ENCODE results near the gene FAM110A.

Gene FAM110A

GRCh38 chr20:869606-870005 is 36.1 kb downstream of the FAM110A start:
- Mint-ChIP-seq H3K9me3 (no peaks in the 10 kb centered on the region), H3K27ac (no peak overlapping the region), H3K4me1 (peaks cover 7% of the 10 kb centered on the region), H3K36me3 (peaks cover 5% of the 10 kb centered on the region), H3K4me3 (no peak overlapping the region)
- DNase-seq (ENCODE audit: low spot score in 2 of 2), result no peak
- ATAC-seq, result no peak

DNA sequence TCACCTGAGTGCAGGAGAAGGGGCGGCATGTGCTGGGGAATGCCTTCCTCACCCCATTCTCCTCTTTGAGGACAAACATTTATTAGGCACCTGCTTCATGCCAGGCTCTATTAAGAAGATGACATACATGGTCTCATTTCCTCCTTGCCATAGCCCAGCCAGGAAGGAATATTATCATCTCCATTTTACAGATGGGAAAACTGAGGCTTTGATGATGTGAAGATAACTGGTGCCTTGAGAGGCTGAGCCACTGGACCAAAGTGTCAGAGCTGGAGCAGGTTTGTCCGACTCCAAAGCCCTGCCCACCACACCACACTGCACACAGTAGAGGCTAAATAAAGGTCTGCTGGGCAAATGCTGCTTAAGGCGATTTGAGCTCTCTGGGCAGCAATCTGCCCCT is 37.2 kb downstream of the FAM110A start:
- no peak overlapping the region for H3K27ac Mint-ChIP-seq
- H3K4me3 Mint-ChIP-seq, result no peak overlapping the region
- H3K36me3 Mint-ChIP-seq, result peaks cover 5% of the 10 kb centered on the region
- DNase-seq (ENCODE audit: low spot score in 2 of 2) (no peak), ATAC-seq (no peak)
- H3K9me3 Mint-ChIP-seq, result no peaks in the 10 kb centered on the region
- peaks cover 7% of the 10 kb centered on the region for H3K4me1 Mint-ChIP-seq

DNA sequence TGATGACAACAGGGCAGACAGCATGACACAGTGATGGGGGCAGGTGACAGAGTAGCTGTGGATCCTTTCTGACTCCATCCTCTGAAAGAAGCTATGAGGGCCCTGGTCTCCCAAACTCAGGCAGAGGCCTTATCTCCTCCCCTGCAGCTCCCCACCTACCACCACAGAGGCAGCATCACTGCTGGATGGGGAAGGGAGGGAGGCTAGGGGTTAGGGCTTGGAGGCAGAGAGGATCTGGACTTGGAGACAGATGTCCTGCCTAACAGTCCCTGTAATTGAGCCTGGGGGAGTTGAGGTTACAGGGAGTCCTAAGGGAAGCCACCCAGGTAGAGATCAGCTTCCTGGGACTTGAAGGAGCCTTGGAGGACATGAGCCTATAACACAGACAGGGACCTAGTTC is 37.9 kb downstream of the FAM110A start:
- H3K27ac Mint-ChIP-seq, result no peak overlapping the region
- no peak for DNase-seq (ENCODE audit: low spot score in 2 of 2)
- peaks cover 7% of the 10 kb centered on the region for H3K4me1 Mint-ChIP-seq
- ATAC-seq, result no peak
- H3K9me3 Mint-ChIP-seq, result no peaks in the 10 kb centered on the region
- peaks cover 5% of the 10 kb centered on the region for H3K36me3 Mint-ChIP-seq
- no peak overlapping the region for H3K4me3 Mint-ChIP-seq

- H3K4me3 Mint-ChIP-seq, result no peak overlapping the region
Observed at GRCh38 chr20:871948-872347, 38.4 kb downstream of the FAM110A start.

GRCh38 chr20:872855-873520 is 39.5 kb downstream of the FAM110A start:
- Mint-ChIP-seq H3K4me1 (peaks cover 7% of the 10 kb centered on the region), H3K9me3 (no peaks in the 10 kb centered on the region), H3K36me3 (peaks cover 5% of the 10 kb centered on the region), H3K4me3 (no peak overlapping the region), H3K27ac (no peak overlapping the region)
- ATAC-seq (no peak), DNase-seq (ENCODE audit: low spot score in 2 of 2) (no peak)

More at GRCh38 chr20:871948-872347, 38.4 kb downstream of the FAM110A start:
- no peak for DNase-seq (ENCODE audit: low spot score in 2 of 2)
- no peaks in the 10 kb centered on the region for H3K9me3 Mint-ChIP-seq
- no peak overlapping the region for H3K27ac Mint-ChIP-seq
- peaks cover 7% of the 10 kb centered on the region for H3K4me1 Mint-ChIP-seq
- no peak for ATAC-seq
- peaks cover 5% of the 10 kb centered on the region for H3K36me3 Mint-ChIP-seq

DNA sequence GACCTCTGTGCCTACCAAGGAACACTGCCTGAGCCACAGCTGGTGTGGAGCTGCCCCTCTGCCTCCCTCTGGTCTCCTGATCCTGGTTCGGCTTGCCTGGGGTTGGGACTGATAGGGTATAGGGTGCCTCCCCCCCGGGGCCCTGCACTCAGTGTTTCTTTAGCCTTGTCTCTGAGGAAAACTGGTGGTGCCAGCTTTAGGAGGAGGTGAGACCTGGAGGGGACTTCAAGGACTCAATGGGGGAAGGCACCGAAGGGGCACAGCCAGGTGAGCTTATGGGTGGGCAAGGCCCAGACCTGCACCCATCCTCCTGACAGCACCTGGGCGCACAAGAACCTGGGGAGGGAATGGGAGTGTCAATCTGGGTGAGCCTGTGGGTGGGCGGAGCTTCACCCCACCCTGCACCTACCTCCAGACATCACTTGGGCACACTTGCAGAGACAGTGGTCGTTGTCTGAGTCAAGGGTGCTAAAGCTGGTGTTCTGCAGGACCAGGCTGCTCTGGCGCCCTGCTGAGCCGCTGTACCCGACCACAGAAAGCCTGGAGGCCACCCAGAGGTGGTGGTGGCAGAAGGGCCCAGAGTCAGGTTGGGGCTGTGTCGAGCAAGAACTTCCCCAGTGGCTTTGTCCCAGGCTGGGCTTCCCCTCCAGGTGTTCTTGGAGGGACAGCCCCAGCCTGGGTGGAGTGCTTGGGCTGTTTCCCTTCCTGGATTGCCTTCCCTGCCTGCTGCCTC is 40.5 kb downstream of the FAM110A start:
- no peak overlapping the region for H3K27ac Mint-ChIP-seq
- ATAC-seq, result no peak
- no peak for DNase-seq (ENCODE audit: low spot score in 2 of 2)
- H3K4me3 Mint-ChIP-seq, result no peak overlapping the region
- no peaks in the 10 kb centered on the region for H3K9me3 Mint-ChIP-seq
- H3K4me1 Mint-ChIP-seq, result peaks cover 7% of the 10 kb centered on the region
- H3K36me3 Mint-ChIP-seq, result peaks cover 5% of the 10 kb centered on the region

GRCh38 chr20:875115-875514 is 41.6 kb downstream of the FAM110A start:
- peaks cover 11% of the 10 kb centered on the region for H3K4me1 Mint-ChIP-seq
- ATAC-seq (no peak), DNase-seq (ENCODE audit: low spot score in 2 of 2) (no peak)
- H3K4me3 Mint-ChIP-seq, result no peak overlapping the region
- no peak overlapping the region for H3K27ac Mint-ChIP-seq
- H3K36me3 Mint-ChIP-seq, result peaks cover 5% of the 10 kb centered on the region
- no peaks in the 10 kb centered on the region for H3K9me3 Mint-ChIP-seq

DNA sequence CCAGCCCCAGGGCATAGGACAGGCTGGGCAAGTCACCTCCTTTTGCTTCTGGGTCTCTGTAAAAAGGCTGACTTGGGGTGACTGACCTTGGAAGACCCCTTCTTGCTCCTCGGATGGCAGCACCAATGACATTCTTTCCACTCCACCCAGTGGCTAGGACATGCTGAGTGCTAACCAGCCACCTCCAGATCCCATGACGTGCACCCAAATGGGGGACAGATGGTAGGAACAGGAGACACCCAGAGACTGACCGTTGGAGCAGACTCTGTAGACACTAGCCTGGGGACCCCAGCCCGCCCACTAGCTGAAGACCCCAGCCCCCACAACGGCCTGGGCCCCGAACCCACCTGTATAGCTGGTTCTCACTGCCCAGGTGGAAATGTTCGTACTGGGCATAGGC is 44.3 kb downstream of the FAM110A start:
- peaks cover 32% of the 10 kb centered on the region for H3K4me1 Mint-ChIP-seq
- no peak overlapping the region for H3K27ac Mint-ChIP-seq
- ATAC-seq (no peak), DNase-seq (ENCODE audit: low spot score in 2 of 2) (no peak)
- peaks cover 5% of the 10 kb centered on the region for H3K36me3 Mint-ChIP-seq
- H3K4me3 Mint-ChIP-seq, result no peak overlapping the region
- H3K9me3 Mint-ChIP-seq, result no peaks in the 10 kb centered on the region

- ATAC-seq, result no peak
- Mint-ChIP-seq H3K4me3 (no peak overlapping the region), H3K27ac (no peak overlapping the region), H3K36me3 (peaks cover 3% of the 10 kb centered on the region), H3K4me1 (peaks cover 28% of the 10 kb centered on the region), H3K9me3 (no peaks in the 10 kb centered on the region)
- no peak for DNase-seq (ENCODE audit: low spot score in 2 of 2)
Observed at GRCh38 chr20:878511-879307, 45.2 kb downstream of the FAM110A start.

DNA sequence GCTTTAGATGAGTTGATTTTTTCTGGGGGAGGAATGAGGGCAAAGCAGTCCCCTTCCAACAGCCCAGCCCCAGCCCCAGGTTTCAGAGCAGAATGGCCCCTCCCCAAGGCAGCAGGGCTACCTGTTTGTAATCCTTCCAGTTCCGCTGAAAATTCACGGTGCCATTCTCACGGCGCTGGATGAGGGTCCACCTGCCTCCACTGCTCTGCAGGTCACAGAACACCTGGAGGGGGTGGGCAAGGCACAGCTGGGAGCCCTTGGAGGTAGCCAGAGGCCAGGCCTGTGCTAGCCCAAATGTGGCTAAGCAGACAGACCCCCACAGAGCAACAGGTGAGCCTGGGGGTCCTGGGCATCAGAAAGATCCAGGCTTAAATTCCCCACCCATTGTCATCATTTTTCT is 46.1 kb downstream of the FAM110A start:
- ATAC-seq, result no peak

DNA sequence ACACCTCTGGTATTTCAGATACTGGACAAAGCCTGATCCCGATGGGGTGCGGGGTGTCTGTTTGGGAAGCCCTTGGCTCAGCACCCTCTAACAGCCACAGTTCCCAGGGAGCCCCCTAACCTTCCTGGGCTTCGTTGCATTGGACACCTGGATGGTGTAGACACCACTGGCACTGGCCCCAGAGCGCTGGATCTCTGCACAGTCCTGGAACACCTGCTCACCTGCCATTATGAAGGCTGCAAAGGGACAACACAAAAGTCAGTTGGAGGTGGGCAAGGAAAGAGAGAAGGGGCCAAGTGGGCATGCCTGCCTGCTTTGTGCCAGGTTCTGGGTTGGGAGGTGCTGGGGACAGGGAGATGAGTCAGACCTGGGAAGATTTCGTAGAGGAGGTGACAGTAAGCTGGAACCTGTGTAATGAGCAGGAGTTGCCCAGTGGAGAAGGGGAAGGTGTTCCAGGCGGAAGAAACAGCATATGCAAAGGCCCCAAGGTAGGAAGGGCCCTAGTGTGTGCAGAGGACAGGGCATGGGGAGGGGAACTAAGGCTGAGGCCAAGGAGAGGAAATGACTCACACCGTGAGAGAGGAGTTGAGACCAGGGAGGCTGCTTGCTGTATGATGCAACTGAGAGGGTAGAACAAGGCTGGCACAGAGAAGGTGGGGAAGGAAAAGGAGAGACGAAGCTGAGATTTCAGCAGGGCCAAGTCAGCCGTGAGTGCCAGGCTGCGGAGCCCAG is 47.7 kb downstream of the FAM110A start:
- ATAC-seq, result peak; percentile 99
- Mint-ChIP-seq H3K36me3 (no peaks in the 10 kb centered on the region), H3K9me3 (no peaks in the 10 kb centered on the region), H3K4me3 (peak overlapping the region; percentile 47), H3K27ac (peak overlapping the region; percentile 84), H3K4me1 (peaks cover 25% of the 10 kb centered on the region)
- peak; percentile 7 to 62 for DNase-seq (ENCODE audit: low spot score in 2 of 2)

More for the DNA sequence above, 46.1 kb downstream of the FAM110A start:
- DNase-seq (ENCODE audit: low spot score in 2 of 2), result no peak
- H3K27ac Mint-ChIP-seq, result no peak overlapping the region
- H3K36me3 Mint-ChIP-seq, result no peaks in the 10 kb centered on the region
- no peaks in the 10 kb centered on the region for H3K9me3 Mint-ChIP-seq
- peaks cover 25% of the 10 kb centered on the region for H3K4me1 Mint-ChIP-seq
- H3K4me3 Mint-ChIP-seq, result no peak overlapping the region

DNA sequence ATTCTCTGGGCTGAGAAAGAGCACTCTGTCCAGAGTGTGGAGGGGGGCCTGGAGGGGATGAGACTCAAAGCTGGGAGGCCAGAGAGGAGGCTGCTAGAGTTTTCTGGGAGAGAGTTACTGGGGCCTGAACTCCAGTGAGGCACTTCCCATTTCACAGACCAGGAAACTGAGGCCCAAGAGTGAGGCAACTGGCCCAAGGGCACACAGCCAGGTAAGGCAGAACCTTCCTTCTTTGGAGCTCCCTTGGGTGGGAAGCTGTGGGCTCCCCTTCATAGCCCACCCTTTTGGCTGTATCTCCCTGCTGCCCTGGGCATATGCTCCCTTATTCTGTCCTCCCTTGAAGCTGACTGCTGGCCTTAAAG is 48.2 kb downstream of the FAM110A start:
- Mint-ChIP-seq H3K27ac (peak overlapping the region; percentile 84), H3K9me3 (no peaks in the 10 kb centered on the region), H3K4me1 (peaks cover 25% of the 10 kb centered on the region), H3K4me3 (peak overlapping the region; percentile 47), H3K36me3 (no peaks in the 10 kb centered on the region)
- ATAC-seq (no peak), DNase-seq (ENCODE audit: low spot score in 2 of 2) (no peak)

DNA sequence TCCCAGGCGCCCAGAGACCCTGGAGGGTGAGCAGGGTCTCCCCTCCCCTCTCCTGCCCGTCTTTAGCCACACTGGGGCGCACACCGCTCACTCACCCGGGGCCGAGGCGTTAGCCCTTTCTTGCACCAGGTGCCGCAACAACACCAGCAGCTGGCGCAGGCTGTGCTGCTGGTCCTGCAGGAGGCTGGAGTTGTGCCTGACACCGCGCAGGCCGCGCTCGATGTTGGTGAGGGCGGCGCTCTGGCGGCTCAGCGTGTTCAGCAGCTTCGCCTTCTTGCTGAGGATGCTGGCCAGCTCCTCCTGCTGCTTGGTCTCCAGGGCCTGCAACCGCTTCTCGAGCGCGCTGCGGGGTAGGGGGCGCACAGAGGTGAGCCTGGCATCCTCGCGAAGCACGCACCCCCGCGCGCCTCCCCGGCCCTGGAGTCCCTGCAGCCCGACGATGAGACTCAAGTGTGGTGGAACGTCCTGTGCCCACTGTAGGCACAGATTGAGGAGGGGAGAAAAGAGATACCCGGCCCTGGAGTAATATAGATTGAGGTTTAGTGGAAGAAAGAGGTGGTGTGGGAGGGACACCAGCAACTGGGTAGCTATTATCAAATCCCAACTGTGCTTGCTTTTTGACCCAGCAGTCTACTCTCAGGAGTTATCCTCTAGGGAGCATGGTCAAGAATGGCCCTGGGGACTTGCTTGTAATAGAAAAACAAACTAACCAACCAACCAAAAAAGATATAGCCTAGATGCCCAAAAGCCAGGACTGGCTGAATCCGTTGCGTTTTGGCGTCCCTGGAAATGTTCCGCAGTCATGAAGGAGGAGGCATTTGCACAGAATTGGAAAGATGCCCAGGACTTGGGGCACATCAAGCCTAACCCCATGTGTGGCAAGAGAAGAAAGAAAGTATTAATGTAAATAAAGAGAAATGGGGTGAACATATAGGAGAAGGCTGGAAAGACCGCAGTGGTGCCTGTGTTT is 51.8 kb downstream of the FAM110A start:
- Mint-ChIP-seq H3K4me3 (no peak overlapping the region), H3K36me3 (no peaks in the 10 kb centered on the region), H3K4me1 (peaks cover 19% of the 10 kb centered on the region), H3K27ac (no peak overlapping the region), H3K9me3 (no peaks in the 10 kb centered on the region)
- ATAC-seq (no peak), DNase-seq (ENCODE audit: low spot score in 2 of 2) (no peak)

DNA sequence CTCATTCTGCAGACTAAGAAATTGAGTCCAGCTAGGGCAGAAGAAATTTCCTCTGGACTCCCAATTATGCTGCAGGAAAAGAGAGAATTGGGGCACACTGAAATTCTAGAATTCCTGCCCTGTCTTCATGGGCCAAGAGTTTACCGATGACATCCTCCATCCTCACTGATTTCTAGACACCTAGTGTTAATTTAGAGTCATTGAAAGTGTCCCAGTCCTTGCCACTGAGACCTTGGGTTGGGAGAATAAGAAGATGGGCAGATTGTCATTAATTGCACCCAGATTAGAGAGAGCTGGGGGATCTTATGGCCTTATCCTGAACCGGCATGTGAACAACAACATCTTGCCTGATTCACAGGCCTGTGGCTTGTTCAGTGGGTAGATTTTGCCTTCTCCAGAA is 53.6 kb downstream of the FAM110A start:
- no peaks in the 10 kb centered on the region for H3K9me3 Mint-ChIP-seq
- DNase-seq (ENCODE audit: low spot score in 2 of 2), result no peak
- H3K36me3 Mint-ChIP-seq, result no peaks in the 10 kb centered on the region
- no peak overlapping the region for H3K27ac Mint-ChIP-seq
- H3K4me1 Mint-ChIP-seq, result peaks cover 12% of the 10 kb centered on the region
- H3K4me3 Mint-ChIP-seq, result no peak overlapping the region
- no peak for ATAC-seq
